ENCODE measurements around the gene PICALM. TPM values are rescaled to one million over a fixed set of nuclear protein-coding genes. Genes with fewer than 3 reads are reported as not detected.

PICALM gene
- total and polyA plus RNA-seq, 2 of the 13 experiments (the other 11 are each of a cell fraction or from before 2014, with no cell fraction given) = 97.6 to 154 TPM

DNA sequence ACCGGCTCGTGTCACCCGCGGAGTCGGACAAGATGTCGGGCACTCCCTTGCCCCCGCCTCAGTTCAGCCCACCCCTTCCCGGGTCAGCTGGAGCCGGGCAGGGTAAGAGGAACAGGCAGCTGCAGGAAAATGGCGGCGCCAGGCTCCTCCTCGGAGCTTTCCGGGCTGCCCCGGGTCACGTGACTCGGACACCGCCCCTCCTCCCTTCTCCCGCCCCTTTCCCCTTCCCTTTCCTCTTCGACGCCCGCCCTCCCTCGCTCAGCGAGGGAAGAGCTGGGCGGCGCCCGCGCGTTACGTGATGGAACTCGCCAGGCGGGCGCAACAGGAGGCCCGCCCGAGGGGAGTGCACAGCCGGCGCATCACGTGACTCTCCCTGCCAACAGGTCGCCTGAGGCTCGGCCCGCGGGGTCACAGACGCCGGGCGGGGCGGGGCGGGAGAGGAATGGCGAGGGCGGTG, at the start of gene PICALM (continued):
- TF ChIP-seq ZBTB1 (CRISPR knock-in tag; IDR thresholded peaks at IDR 0.05; ENCODE audit: borderline replicate concordance) (no peak), PHF8 (CRISPR knock-in tag; IDR thresholded peaks at IDR 0.05) (peak; percentile 73), SKIL (CRISPR knock-in tag; IDR thresholded peaks at IDR 0.05; ENCODE audit: borderline replicate concordance) (peak; percentile 87), NRL (CRISPR knock-in tag; IDR thresholded peaks at IDR 0.05; ENCODE audit: borderline replicate concordance) (0 out of 2 replicates have a peak, but pooled peaks have one; percentile 21), CHD2 (IDR thresholded peaks at IDR 0.05; ENCODE audit: low read depth, low read length) (no peak), ATF2 (CRISPR knock-in tag; IDR thresholded peaks at IDR 0.05) (peak; percentile 73), ZNF619 (CRISPR knock-in tag; IDR thresholded peaks at IDR 0.05) (no peak), GLI4 (CRISPR knock-in tag; IDR thresholded peaks at IDR 0.05; ENCODE audit: borderline replicate concordance) (no peak), SRSF4 (IDR thresholded peaks at IDR 0.05; ENCODE audit: low read depth, low read length, poor library complexity, severe bottlenecking) (no peak), TOPORS (CRISPR knock-in tag; IDR thresholded peaks at IDR 0.05) (0 out of 2 replicates have a peak, but pooled peaks have one; percentile 26), HINFP (CRISPR knock-in tag; IDR thresholded peaks at IDR 0.05; ENCODE audit: low read depth) (no peak)
- TF ChIP-seq, protein P1, sequence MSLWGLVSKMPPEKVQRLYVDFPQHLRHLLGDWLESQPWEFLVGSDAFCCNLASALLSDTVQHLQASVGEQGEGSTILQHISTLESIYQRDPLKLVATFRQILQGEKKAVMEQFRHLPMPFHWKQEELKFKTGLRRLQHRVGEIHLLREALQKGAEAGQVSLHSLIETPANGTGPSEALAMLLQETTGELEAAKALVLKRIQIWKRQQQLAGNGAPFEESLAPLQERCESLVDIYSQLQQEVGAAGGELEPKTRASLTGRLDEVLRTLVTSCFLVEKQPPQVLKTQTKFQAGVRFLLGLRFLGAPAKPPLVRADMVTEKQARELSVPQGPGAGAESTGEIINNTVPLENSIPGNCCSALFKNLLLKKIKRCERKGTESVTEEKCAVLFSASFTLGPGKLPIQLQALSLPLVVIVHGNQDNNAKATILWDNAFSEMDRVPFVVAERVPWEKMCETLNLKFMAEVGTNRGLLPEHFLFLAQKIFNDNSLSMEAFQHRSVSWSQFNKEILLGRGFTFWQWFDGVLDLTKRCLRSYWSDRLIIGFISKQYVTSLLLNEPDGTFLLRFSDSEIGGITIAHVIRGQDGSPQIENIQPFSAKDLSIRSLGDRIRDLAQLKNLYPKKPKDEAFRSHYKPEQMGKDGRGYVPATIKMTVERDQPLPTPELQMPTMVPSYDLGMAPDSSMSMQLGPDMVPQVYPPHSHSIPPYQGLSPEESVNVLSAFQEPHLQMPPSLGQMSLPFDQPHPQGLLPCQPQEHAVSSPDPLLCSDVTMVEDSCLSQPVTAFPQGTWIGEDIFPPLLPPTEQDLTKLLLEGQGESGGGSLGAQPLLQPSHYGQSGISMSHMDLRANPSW (CRISPR knock-in tag; IDR thresholded peaks at IDR 0.05; ENCODE audit: borderline replicate concordance) = 0 out of 2 replicates have a peak, but pooled peaks have one; percentile 46
- TF ChIP-seq, protein P2, sequence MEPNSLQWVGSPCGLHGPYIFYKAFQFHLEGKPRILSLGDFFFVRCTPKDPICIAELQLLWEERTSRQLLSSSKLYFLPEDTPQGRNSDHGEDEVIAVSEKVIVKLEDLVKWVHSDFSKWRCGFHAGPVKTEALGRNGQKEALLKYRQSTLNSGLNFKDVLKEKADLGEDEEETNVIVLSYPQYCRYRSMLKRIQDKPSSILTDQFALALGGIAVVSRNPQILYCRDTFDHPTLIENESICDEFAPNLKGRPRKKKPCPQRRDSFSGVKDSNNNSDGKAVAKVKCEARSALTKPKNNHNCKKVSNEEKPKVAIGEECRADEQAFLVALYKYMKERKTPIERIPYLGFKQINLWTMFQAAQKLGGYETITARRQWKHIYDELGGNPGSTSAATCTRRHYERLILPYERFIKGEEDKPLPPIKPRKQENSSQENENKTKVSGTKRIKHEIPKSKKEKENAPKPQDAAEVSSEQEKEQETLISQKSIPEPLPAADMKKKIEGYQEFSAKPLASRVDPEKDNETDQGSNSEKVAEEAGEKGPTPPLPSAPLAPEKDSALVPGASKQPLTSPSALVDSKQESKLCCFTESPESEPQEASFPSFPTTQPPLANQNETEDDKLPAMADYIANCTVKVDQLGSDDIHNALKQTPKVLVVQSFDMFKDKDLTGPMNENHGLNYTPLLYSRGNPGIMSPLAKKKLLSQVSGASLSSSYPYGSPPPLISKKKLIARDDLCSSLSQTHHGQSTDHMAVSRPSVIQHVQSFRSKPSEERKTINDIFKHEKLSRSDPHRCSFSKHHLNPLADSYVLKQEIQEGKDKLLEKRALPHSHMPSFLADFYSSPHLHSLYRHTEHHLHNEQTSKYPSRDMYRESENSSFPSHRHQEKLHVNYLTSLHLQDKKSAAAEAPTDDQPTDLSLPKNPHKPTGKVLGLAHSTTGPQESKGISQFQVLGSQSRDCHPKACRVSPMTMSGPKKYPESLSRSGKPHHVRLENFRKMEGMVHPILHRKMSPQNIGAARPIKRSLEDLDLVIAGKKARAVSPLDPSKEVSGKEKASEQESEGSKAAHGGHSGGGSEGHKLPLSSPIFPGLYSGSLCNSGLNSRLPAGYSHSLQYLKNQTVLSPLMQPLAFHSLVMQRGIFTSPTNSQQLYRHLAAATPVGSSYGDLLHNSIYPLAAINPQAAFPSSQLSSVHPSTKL (CRISPR knock-in tag; IDR thresholded peaks at IDR 0.05) = peak; percentile 87; the same call in 1 of the 2 replicates
